ENCODE data around the gene DNAH17. TPM values are rescaled to one million over a fixed set of nuclear protein-coding genes. Genes with fewer than 3 reads are reported as not detected.

DNAH17 gene
- total and polyA plus RNA-seq, 2 of the 8 experiments (the other 6 are each of a cell fraction or from before 2014, with no cell fraction given), result 0.14 to 0.67 TPM

DNA sequence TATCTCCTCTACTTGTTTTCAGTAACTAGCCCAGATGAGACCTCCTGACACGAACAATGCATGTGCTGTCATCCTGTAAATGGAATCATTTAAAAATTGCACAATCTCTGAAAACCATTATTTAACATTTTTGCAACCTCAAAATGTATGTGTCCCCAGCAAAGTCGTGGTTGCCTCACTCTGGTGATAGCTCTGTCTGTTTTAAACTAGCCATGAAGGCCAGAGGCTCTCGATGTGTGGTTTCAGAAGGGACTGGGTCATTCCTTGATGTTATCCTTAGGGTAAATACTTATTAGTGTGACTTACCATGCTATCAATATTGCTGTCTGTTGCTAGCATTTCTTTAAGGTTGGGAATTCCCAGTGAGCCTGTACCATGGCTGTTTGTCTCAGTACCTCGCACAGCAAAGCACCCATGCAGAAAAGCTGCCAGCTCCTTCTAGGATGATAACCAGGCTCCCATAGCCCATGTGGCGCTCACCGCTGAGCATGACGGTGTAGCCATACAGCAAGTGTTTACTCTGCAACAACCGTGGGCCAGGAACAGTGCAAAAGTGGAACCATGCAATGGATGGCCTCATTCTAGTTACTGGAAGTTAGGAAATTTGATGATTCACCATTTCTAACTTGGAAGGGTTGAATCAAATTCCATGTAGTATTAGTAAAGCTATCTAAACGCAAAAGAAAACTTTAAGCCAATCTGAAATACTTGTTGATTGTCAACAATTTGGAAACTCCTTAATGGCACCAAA is 201.6 kb downstream of the DNAH17 start (continued):
- TF ChIP-seq CEBPB (IDR thresholded peaks at IDR 0.05; ENCODE audit: low read depth, low read length), result no peak
- TF ChIP-seq RNF2 (IDR thresholded peaks at IDR 0.05; ENCODE audit: borderline replicate concordance, low read depth, low read length, missing control alignments, poor library complexity, severe bottlenecking), result no peak
- no peak for TF ChIP-seq POLR2AphosphoS5 (IDR thresholded peaks at IDR 0.05; ENCODE audit: low read depth, low read length)
- no peak for TF ChIP-seq TBP (IDR thresholded peaks at IDR 0.05; ENCODE audit: low read depth, low read length)
